ENCODE data around the gene EMX2.

The EMX2 gene

GRCh38 chr10:117531371-117532002, 11.1 kb upstream of the EMX2 start:
- in situ Hi-C loops (cut with MboI; ENCODE audit: low sequenced_read_pairs): no loop called here

- in situ Hi-C loops (cut with MboI; ENCODE audit: low sequenced_read_pairs): no loop called here
These were observed 10.6 kb upstream of the EMX2 start for GRCh38 chr10:117532003-117532385.

GRCh38 chr10:117532451-117533107, 10.0 kb upstream of the EMX2 start:
- in situ Hi-C loops (cut with MboI; ENCODE audit: low sequenced_read_pairs): no loop called here

- in situ Hi-C loops (cut with MboI; ENCODE audit: low sequenced_read_pairs): no loop called here
These were observed 8.9 kb upstream of the EMX2 start for GRCh38 chr10:117533507-117534281.

GRCh38 chr10:117534321-117535297, 7.9 kb upstream of the EMX2 start:
- in situ Hi-C loops (cut with MboI; ENCODE audit: low sequenced_read_pairs): no loop called here

- in situ Hi-C loops (cut with MboI; ENCODE audit: low sequenced_read_pairs): no loop called here
These were observed 7.1 kb upstream of the EMX2 start for GRCh38 chr10:117535298-117536071.

- in situ Hi-C loops (cut with MboI; ENCODE audit: low sequenced_read_pairs): no loop called here
These were observed 6.3 kb upstream of the EMX2 start for GRCh38 chr10:117536072-117536865.

- in situ Hi-C loops (cut with MboI; ENCODE audit: low sequenced_read_pairs): no loop called here
These were observed 5.6 kb upstream of the EMX2 start for GRCh38 chr10:117536866-117537435.

GRCh38 chr10:117537436-117537903, 5.1 kb upstream of the EMX2 start:
- in situ Hi-C loops (cut with MboI; ENCODE audit: low sequenced_read_pairs): no loop called here

GRCh38 chr10:117537904-117538524, 4.5 kb upstream of the EMX2 start:
- in situ Hi-C loops (cut with MboI; ENCODE audit: low sequenced_read_pairs): no loop called here

- in situ Hi-C loops (cut with MboI; ENCODE audit: low sequenced_read_pairs): no loop called here
These were observed 3.2 kb upstream of the EMX2 start for GRCh38 chr10:117539361-117539773.

- in situ Hi-C loops (cut with MboI; ENCODE audit: low sequenced_read_pairs): no loop called here
These were observed 2.5 kb upstream of the EMX2 start for GRCh38 chr10:117539903-117540639.

- in situ Hi-C loops (cut with MboI; ENCODE audit: low sequenced_read_pairs): no loop called here
These were observed 1.7 kb upstream of the EMX2 start for GRCh38 chr10:117540640-117541404.

GRCh38 chr10:117541405-117541908, 1.1 kb upstream of the EMX2 start:
- in situ Hi-C loops (cut with MboI; ENCODE audit: low sequenced_read_pairs): no loop called here

GRCh38 chr10:117541909-117542705, 439 bp upstream of the EMX2 start:
- in situ Hi-C loops (cut with MboI; ENCODE audit: low sequenced_read_pairs): no loop called here

All from HL-60/S4 treated with retinoic acid at 250 ng/mL for 4 days and 3 days (cell line).